OCI-LY7 (cell line): Measurements from ENCODE around the gene TFAP2C. TPM values are rescaled to one million over a fixed set of nuclear protein-coding genes. Genes with fewer than 3 reads are reported as not detected.

Experiments
- BruUV-seq: library from RNA; stranded (reverse); fragments of 400-500 nt; replicated peaks from 2 replicates; lab custom pipeline; 2021; lab: Mats Ljungman, UMichigan
- CTCF ChIA-PET: fragments of 300-600 bp; sonication (Branson Sonifier 250); formaldehyde crosslinking; loops from one replicate; lab custom pipeline; 2022; ENCODE audit warnings: antibody characterized with exemption; ENCODE audit not compliant: unreplicated experiment; lab: Charles Lee
- POLR2A ChIA-PET: fragments of 300-600 bp; sonication (Branson Sonifier 250); formaldehyde crosslinking; loops from one replicate; lab custom pipeline; 2022; ENCODE audit warnings: antibody characterized with exemption; lab: Charles Lee
- DNase-seq: peaks from one replicate; pipeline ENCODE4 v3.0.0-alpha.2; 2015; ENCODE audit warnings: low spot score
- H2AFZ ChIP-seq: fragments of 200-600 bp; sonication (generic), shearing (Covaris generic); 2 replicates; pipeline ENCODE4 v1.6.1; 2014; ENCODE audit warnings: mild to moderate bottlenecking, antibody characterized with exemption, low read length, moderate library complexity
- H3K27ac ChIP-seq: fragments of 200-600 bp; sonication (generic); 2 replicates; pipeline ENCODE4 v1.5.1; 2014; ENCODE audit warnings: mixed run types, low read depth, mild to moderate bottlenecking, moderate library complexity, low read length, inconsistent platforms; ENCODE audit not compliant: poor library complexity, severe bottlenecking
- H3K36me3 ChIP-seq: fragments of 200-600 bp; sonication (generic); 2 replicates; pipeline ENCODE4 v1.6.1; 2014; ENCODE audit warnings: mild to moderate bottlenecking, antibody characterized with exemption, low read length, moderate library complexity, mixed read lengths; ENCODE audit not compliant: insufficient read depth
- H3K4me1 ChIP-seq: fragments of 200-600 bp; sonication (generic); 2 replicates; pipeline ENCODE4 v1.5.1; 2014; ENCODE audit warnings: mild to moderate bottlenecking, low read length; ENCODE audit not compliant: insufficient read depth, poor library complexity, severe bottlenecking
- H3K4me2 ChIP-seq: fragments of 200-600 bp; sonication (generic); 2 replicates; pipeline ENCODE4 v1.6.1; 2014; ENCODE audit warnings: mild to moderate bottlenecking, low read length
- H3K4me3 ChIP-seq: fragments of 200-600 bp; sonication (generic); 2 replicates; pipeline ENCODE4 v1.5.1; 2014; ENCODE audit warnings: mild to moderate bottlenecking, low read depth, low read length; ENCODE audit not compliant: poor library complexity, severe bottlenecking
- H3K79me2 ChIP-seq: fragments of 200-600 bp; sonication (generic); 2 replicates; pipeline ENCODE4 v1.6.1; 2016; ENCODE audit warnings: low read depth, mild to moderate bottlenecking, low read length, moderate library complexity, mixed read lengths; ENCODE audit not compliant: insufficient read depth
- H3K9me2 ChIP-seq: fragments of 200-600 bp; sonication (generic); 2 replicates; pipeline ENCODE4 v1.6.1; 2016; ENCODE audit warnings: mild to moderate bottlenecking, low read length, mixed read lengths; ENCODE audit not compliant: insufficient read depth
- H3K9me3 ChIP-seq: fragments of 200-600 bp; sonication (generic); 2 replicates; pipeline ENCODE4 v1.6.1; 2014; ENCODE audit warnings: mild to moderate bottlenecking, mixed run types, low read length, mixed read lengths
- H4K20me1 ChIP-seq: fragments of 200-600 bp; sonication (generic); 2 replicates; pipeline ENCODE4 v1.6.1; 2014; ENCODE audit warnings: mild to moderate bottlenecking, antibody characterized with exemption, low read length, moderate library complexity, mixed read lengths; ENCODE audit not compliant: insufficient read depth
- EZH2phosphoT487 ChIP-seq: fragments of 200-600 bp; sonication (generic); IDR thresholded peaks from 2 replicates; pipeline ENCODE4 v1.6.1; 2018; ENCODE audit warnings: low read depth, borderline replicate concordance, mild to moderate bottlenecking, mixed run types, antibody characterized with exemption, low read length, moderate library complexity, mixed read lengths
- intact Hi-C: fragments of 100-400 bp; cut with micrococcal nuclease; formaldehyde crosslinking; loops from one replicate; pipeline ENCODE4 v1.10.0; 2022; ENCODE audit not compliant: unreplicated experiment
- total RNA-seq, 2 experiments: library from RNA; depleted of rRNA in 1 of 2; stranded (reverse); fragments of >200 nt in 1 of 2; shearing (Covaris generic) in 1 of 2; gene quantifications; 2 replicates each; pipeline ENCODE4 v1.2.3, GENCODE V29; 2014 to 2022
- TF ChIP-seq, protein P1 (sequence below): fragments of 200-600 bp; sonication (generic); conservative IDR thresholded peaks from 2 replicates; pipeline ENCODE4 v1.5.1; 2014; ENCODE audit warnings: mild to moderate bottlenecking, antibody characterized with exemption, low read length, moderate library complexity, mixed read lengths

The TFAP2C gene
- total RNA-seq, 2 experiments from 2014 or later: not detected

GRCh38 chr20:56630086-56630493 lies 984 bp downstream of the TFAP2C start:
- H3K9me2 ChIP-seq: no peaks in the 10 kb centered on the region
- TF ChIP-seq, protein P1, sequence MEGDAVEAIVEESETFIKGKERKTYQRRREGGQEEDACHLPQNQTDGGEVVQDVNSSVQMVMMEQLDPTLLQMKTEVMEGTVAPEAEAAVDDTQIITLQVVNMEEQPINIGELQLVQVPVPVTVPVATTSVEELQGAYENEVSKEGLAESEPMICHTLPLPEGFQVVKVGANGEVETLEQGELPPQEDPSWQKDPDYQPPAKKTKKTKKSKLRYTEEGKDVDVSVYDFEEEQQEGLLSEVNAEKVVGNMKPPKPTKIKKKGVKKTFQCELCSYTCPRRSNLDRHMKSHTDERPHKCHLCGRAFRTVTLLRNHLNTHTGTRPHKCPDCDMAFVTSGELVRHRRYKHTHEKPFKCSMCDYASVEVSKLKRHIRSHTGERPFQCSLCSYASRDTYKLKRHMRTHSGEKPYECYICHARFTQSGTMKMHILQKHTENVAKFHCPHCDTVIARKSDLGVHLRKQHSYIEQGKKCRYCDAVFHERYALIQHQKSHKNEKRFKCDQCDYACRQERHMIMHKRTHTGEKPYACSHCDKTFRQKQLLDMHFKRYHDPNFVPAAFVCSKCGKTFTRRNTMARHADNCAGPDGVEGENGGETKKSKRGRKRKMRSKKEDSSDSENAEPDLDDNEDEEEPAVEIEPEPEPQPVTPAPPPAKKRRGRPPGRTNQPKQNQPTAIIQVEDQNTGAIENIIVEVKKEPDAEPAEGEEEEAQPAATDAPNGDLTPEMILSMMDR: peak; percentile 59
- TF ChIP-seq EZH2phosphoT487: no peak
- H2AFZ ChIP-seq: no peak overlapping the region
- CTCF ChIA-PET: no interaction called here
- no peak overlapping the region for H3K4me2 ChIP-seq
- no peaks in the 10 kb centered on the region for H3K4me1 ChIP-seq
- H3K79me2 ChIP-seq: no peaks in the 10 kb centered on the region
- no peaks in the 10 kb centered on the region for H3K9me3 ChIP-seq
- DNase-seq: no peak
- BruUV-seq: no TSS peak
- no peak overlapping the region for H3K27ac ChIP-seq
- H3K36me3 ChIP-seq: no peaks in the 10 kb centered on the region
- H4K20me1 ChIP-seq: no peaks in the 10 kb centered on the region
- POLR2A ChIA-PET: no interaction called here
- H3K4me3 ChIP-seq: no peak overlapping the region
- intact Hi-C loops: loop anchor here (10.0 kb wide), 1 partner anchor 345 kb away; no protein-coding TSS in a partner anchor

GRCh38 chr20:56630506-56631317 lies 1.6 kb downstream of the TFAP2C start:
- Histone ChIP-seq H4K20me1 (no peaks in the 10 kb centered on the region), H3K4me2 (no peak overlapping the region), H3K27ac (no peak overlapping the region), H3K9me2 (no peaks in the 10 kb centered on the region), H3K4me3 (no peak overlapping the region), H3K36me3 (no peaks in the 10 kb centered on the region), H3K4me1 (no peaks in the 10 kb centered on the region), H2AFZ (no peak overlapping the region), H3K9me3 (no peaks in the 10 kb centered on the region), H3K79me2 (no peaks in the 10 kb centered on the region)
- no peak for DNase-seq
- ChIA-PET POLR2A (interaction anchor here (0.7 kb wide), 1 partner anchor 584 kb away, joined by 5 read pairs; no protein-coding TSS in a partner anchor), CTCF (no interaction called here)
- no TSS peak for BruUV-seq
- intact Hi-C loops: loop anchor here (10.0 kb wide), 1 partner anchor 344 kb away; no protein-coding TSS in a partner anchor
- TF ChIP-seq EZH2phosphoT487: no peak
- TF ChIP-seq, protein P1: no peak
